Neutrophil (primary cell): ENCODE data around the gene TMED4.
A peak's percentile ranks its signal among the peaks of the same experiment; 100 is the strongest.

ENCODE experiments used
- H3K27ac ChIP-seq: fragments of 200-600 bp; sonication (generic); 2 replicates; pipeline ENCODE4 v1.5.1; 2016; ENCODE audit warnings: mild to moderate bottlenecking, moderate library complexity
- H3K27me3 ChIP-seq: fragments of 200-600 bp; sonication (generic); 2 replicates; pipeline ENCODE4 v1.6.0; 2016; ENCODE audit warnings: mild to moderate bottlenecking
- H3K36me3 ChIP-seq: fragments of 200-600 bp; sonication (generic); 2 replicates; pipeline ENCODE4 v1.5.1; 2017
- H3K4me1 ChIP-seq, 2 experiments: fragments of 200-600 bp in 1 of 2; sonication (generic) in 1 of 2; 1 replicate in 1 of 2; 2 replicates in 1 of 2; pipeline versions ENCODE4 v1.5.1 to v1.6.1; 2013 to 2016; ENCODE audit warnings: low read depth in 1 of 2, low read length in 1 of 2, mild to moderate bottlenecking in 1 of 2, moderate library complexity in 1 of 2; ENCODE audit not compliant: control insufficient read depth in 1 of 2, insufficient read depth in 1 of 2
- H3K4me3 ChIP-seq, 2 experiments: fragments of 200-600 bp in 1 of 2; sonication (generic) in 1 of 2; 1 replicate in 1 of 2; 2 replicates in 1 of 2; pipeline ENCODE4 v1.5.1; 2013 to 2016; ENCODE audit warnings: low read depth in 1 of 2, low read length in 1 of 2, mild to moderate bottlenecking in 1 of 2, moderate library complexity in 1 of 2
- H3K9me3 ChIP-seq: fragments of 200-600 bp; sonication (generic); 2 replicates; pipeline ENCODE4 v1.5.1; 2016
- CTCF ChIP-seq: fragments of 200-600 bp; sonication (generic); IDR thresholded peaks from 2 replicates; pipeline ENCODE4 v1.5.1; 2016; ENCODE audit warnings: antibody characterized with exemption

Gene TMED4

GRCh38 chr7:44625526-44626471, 43.8 kb upstream of the TMED4 start:
- no peak overlapping the region for H3K4me3 ChIP-seq
- no peak for TF ChIP-seq CTCF
- no peaks in the 10 kb centered on the region for H3K9me3 ChIP-seq
- peaks cover 50 to 53% of the 10 kb centered on the region in 2 experiments for H3K4me1 ChIP-seq
- peaks cover 31% of the 10 kb centered on the region for H3K36me3 ChIP-seq
- H3K27me3 ChIP-seq = no peaks in the 10 kb centered on the region
- H3K27ac ChIP-seq = peak overlapping the region; percentile 58

GRCh38 chr7:44624318-44624717, 42.3 kb upstream of the TMED4 start:
- Histone ChIP-seq H3K27me3 (no peaks in the 10 kb centered on the region), H3K36me3 (peaks cover 32% of the 10 kb centered on the region), H3K27ac (peak overlapping the region; percentile 16), H3K9me3 (no peaks in the 10 kb centered on the region), H3K4me3 (no peak overlapping the region), H3K4me1 (peaks cover 38 to 41% of the 10 kb centered on the region in 2 experiments)
- no peak for TF ChIP-seq CTCF

- H3K27ac ChIP-seq = peak overlapping the region; percentile 78
- H3K4me3 ChIP-seq = no peak overlapping the region
- H3K4me1 ChIP-seq = peaks cover 28 to 39% of the 10 kb centered on the region in 2 experiments
- H3K36me3 ChIP-seq = peaks cover 39% of the 10 kb centered on the region
- TF ChIP-seq CTCF = no peak
- H3K9me3 ChIP-seq = no peaks in the 10 kb centered on the region
- H3K27me3 ChIP-seq = no peaks in the 10 kb centered on the region
Measured at GRCh38 chr7:44622342-44623151, 40.5 kb upstream of the TMED4 start.

GRCh38 chr7:44621750-44622103, 39.7 kb upstream of the TMED4 start:
- H3K27ac ChIP-seq = peak overlapping the region; percentile 78
- H3K9me3 ChIP-seq = no peaks in the 10 kb centered on the region
- TF ChIP-seq CTCF = no peak
- peaks cover 28 to 46% of the 10 kb centered on the region in 2 experiments for H3K4me1 ChIP-seq
- H3K27me3 ChIP-seq = no peaks in the 10 kb centered on the region
- H3K4me3 ChIP-seq = peak overlapping the region in 1 of 2 experiments; percentile 8
- peaks cover 33% of the 10 kb centered on the region for H3K36me3 ChIP-seq

GRCh38 chr7:44621034-44621749, 39.2 kb upstream of the TMED4 start:
- Histone ChIP-seq H3K9me3 (no peaks in the 10 kb centered on the region), H3K27ac (peak overlapping the region; percentile 78), H3K27me3 (no peaks in the 10 kb centered on the region), H3K4me3 (peak overlapping the region in 1 of 2 experiments; percentile 8), H3K36me3 (peaks cover 27% of the 10 kb centered on the region), H3K4me1 (peaks cover 30 to 47% of the 10 kb centered on the region in 2 experiments)
- no peak for TF ChIP-seq CTCF
